ENCODE results near the gene NCS1. TPM values are rescaled to one million over a fixed set of nuclear protein-coding genes. Genes with fewer than 3 reads are reported as not detected.

The NCS1 gene
- total RNA-seq, 1 donor from 2014 or later = 8.2 TPM

- DNase-seq = no peak
These were observed 5.9 kb downstream of the NCS1 start for GRCh38 chr9:130177898-130178805.

- DNase-seq = no peak
These were observed 7.2 kb downstream of the NCS1 start for GRCh38 chr9:130179331-130179907.

- DNase-seq = no peak
These were observed 8.3 kb downstream of the NCS1 start for GRCh38 chr9:130180516-130180915.

GRCh38 chr9:130181678-130182380, 9.6 kb downstream of the NCS1 start:
- no peak for DNase-seq

- DNase-seq = no peak
These were observed 10.2 kb downstream of the NCS1 start for GRCh38 chr9:130182381-130182909.

- no peak for DNase-seq
These were observed 11.0 kb downstream of the NCS1 start for GRCh38 chr9:130183133-130183762.

GRCh38 chr9:130185017-130185416, 12.8 kb downstream of the NCS1 start:
- no peak for DNase-seq

- no peak for DNase-seq
These were observed 13.4 kb downstream of the NCS1 start for GRCh38 chr9:130185490-130186031.

- no peak for DNase-seq
These were observed 13.8 kb downstream of the NCS1 start for GRCh38 chr9:130186051-130186450.

GRCh38 chr9:130186839-130187522, 14.8 kb downstream of the NCS1 start:
- DNase-seq = peak; percentile 27

- DNase-seq = no peak
These were observed 15.3 kb downstream of the NCS1 start for GRCh38 chr9:130187523-130187846.

- DNase-seq = no peak
These were observed 16.8 kb downstream of the NCS1 start for GRCh38 chr9:130188860-130189481.

GRCh38 chr9:130189840-130190239, 17.6 kb downstream of the NCS1 start:
- no peak for DNase-seq

GRCh38 chr9:130191068-130191748, 19.0 kb downstream of the NCS1 start:
- no peak for DNase-seq

- no peak for DNase-seq
These were observed 19.5 kb downstream of the NCS1 start for GRCh38 chr9:130191749-130192120.

GRCh38 chr9:130192382-130192999, 20.3 kb downstream of the NCS1 start:
- no peak for DNase-seq

GRCh38 chr9:130193103-130193502, 20.9 kb downstream of the NCS1 start:
- DNase-seq = no peak

- DNase-seq = no peak
These were observed 21.6 kb downstream of the NCS1 start for GRCh38 chr9:130193531-130194377.

GRCh38 chr9:130194378-130194932, 22.3 kb downstream of the NCS1 start:
- no peak for DNase-seq
